Endothelial cell of umbilical vein (primary cell): Measurements from ENCODE around the gene DISP3. TPM values are rescaled to one million over a fixed set of nuclear protein-coding genes. Genes with fewer than 3 reads are reported as not detected.

Experiments
- BruUV-seq: library from RNA; stranded (reverse); fragments of 400-500 nt; replicated peaks from 2 replicates; lab custom pipeline; 2021; lab: Mats Ljungman, UMichigan
- CTCF ChIA-PET: fragments of 300-600, 350-600 bp; sonication (Branson Sonifier 250); formaldehyde crosslinking; loops from one replicate; lab custom pipeline; 2021; ENCODE audit warnings: antibody characterized with exemption, inconsistent platforms; lab: Charles Lee
- POLR2A ChIA-PET: fragments of 300-600, 350-600 bp; sonication (Branson Sonifier 250); formaldehyde crosslinking; loops from one replicate; lab custom pipeline; 2021; ENCODE audit warnings: antibody characterized with exemption, inconsistent platforms; lab: Charles Lee
- DNase-seq: peaks from one replicate; pipeline ENCODE4 v3.0.0-alpha.2; 2011; ENCODE audit warnings: low read depth, low spot score
- FAIRE-seq: peaks from 2 replicates; lab custom pipeline; 2011; peaks lifted over from hg19 to GRCh38; lab: Jason Lieb, UNC
- H2AFZ ChIP-seq: 2 replicates; pipeline ENCODE4 v1.6.0; 2012; ENCODE audit warnings: low read depth, low read length, control low read depth, inconsistent platforms
- H3K27ac ChIP-seq: 2 replicates; pipeline ENCODE4 v1.5.1; 2011; ENCODE audit warnings: low read depth, mild to moderate bottlenecking, control low read depth, low read length, moderate library complexity; ENCODE audit not compliant: insufficient read depth
- H3K27me3 ChIP-seq, 2 experiments: 2 replicates each; pipeline versions ENCODE4 v1.6.0 to v1.6.1; 2011; ENCODE audit warnings: low read length in 2 of 2, mixed read lengths in 1 of 2; ENCODE audit not compliant: control insufficient read depth in 2 of 2, insufficient read depth in 2 of 2
- H3K36me3 ChIP-seq, 2 experiments: 2 replicates in 1 of 2; 3 replicates in 1 of 2; pipeline ENCODE4 v1.5.1; 2011; ENCODE audit warnings: low read length in 2 of 2, mild to moderate bottlenecking in 1 of 2, moderate library complexity in 1 of 2; ENCODE audit not compliant: control insufficient read depth in 2 of 2, insufficient read depth in 2 of 2; ENCODE audit errors: extremely low read depth in 1 of 2
- H3K4me1 ChIP-seq: 3 replicates; pipeline ENCODE4 v1.5.1; 2011; ENCODE audit warnings: mild to moderate bottlenecking, low read length; ENCODE audit not compliant: control insufficient read depth, insufficient read depth; ENCODE audit errors: extremely low read depth
- H3K4me2 ChIP-seq: 2 replicates; pipeline ENCODE4 v1.6.1; 2011; ENCODE audit warnings: low read length, control low read depth, mixed read lengths; ENCODE audit not compliant: insufficient read depth
- H3K4me3 ChIP-seq, 3 experiments: fragments of 200-600 bp in 1 of 3; sonication (generic), shearing (Covaris generic) in 1 of 3; replicated peaks in 1 of 3; 2 replicates each; pipeline ENCODE4 v1.5.1; 2011 to 2016; ENCODE audit warnings: control low read depth in 3 of 3, low read length in 3 of 3, mild to moderate bottlenecking in 2 of 3, inconsistent platforms in 1 of 3, low read depth in 1 of 3, moderate library complexity in 1 of 3; ENCODE audit not compliant: insufficient read depth in 1 of 3
- H3K79me2 ChIP-seq: 2 replicates; pipeline ENCODE4 v1.6.0; 2012; ENCODE audit warnings: low read length, inconsistent platforms; ENCODE audit not compliant: control insufficient read depth, insufficient read depth
- H3K9ac ChIP-seq: replicated peaks from 2 replicates; pipeline ENCODE3; 2011; ENCODE audit warnings: low read length, control low read depth; ENCODE audit not compliant: insufficient read depth; ENCODE audit errors: extremely low read depth
- H3K9me1 ChIP-seq: replicated peaks from 3 replicates; pipeline ENCODE4 v1.6.0; 2011; ENCODE audit warnings: mild to moderate bottlenecking, low read length; ENCODE audit not compliant: control insufficient read depth, insufficient read depth; ENCODE audit errors: extremely low read depth
- H3K9me3 ChIP-seq: replicated peaks from 2 replicates; pipeline ENCODE4 v1.5.1; 2012; ENCODE audit warnings: low read length, inconsistent platforms; ENCODE audit not compliant: control insufficient read depth, insufficient read depth
- H4K20me1 ChIP-seq: replicated peaks from 2 replicates; pipeline ENCODE3; 2011; ENCODE audit warnings: mild to moderate bottlenecking, low read length; ENCODE audit not compliant: control insufficient read depth, insufficient read depth; ENCODE audit errors: extremely low read depth
- CTCF ChIP-seq, 2 donors: IDR thresholded peaks; 1 replicate in 1 of 2; 2 replicates in 1 of 2; pipeline ENCODE4 v1.5.1; 2011; ENCODE audit warnings: low read length in 2 of 2, mild to moderate bottlenecking in 2 of 2, moderate library complexity in 2 of 2, control low read depth in 1 of 2, inconsistent platforms in 1 of 2, low read depth in 1 of 2; ENCODE audit not compliant: insufficient read depth in 1 of 2; ENCODE audit errors: extremely low read depth in 1 of 2
- EZH2 ChIP-seq: IDR thresholded peaks from 2 replicates; pipeline ENCODE4 v1.6.1; 2012; ENCODE audit warnings: borderline replicate concordance, low read depth, mild to moderate bottlenecking, moderate library complexity, low read length, inconsistent platforms; ENCODE audit not compliant: severe bottlenecking
- FOS ChIP-seq: IDR thresholded peaks from 2 replicates; pipeline ENCODE4 v1.6.1; 2011; ENCODE audit warnings: mild to moderate bottlenecking, low read length, moderate library complexity, borderline replicate concordance; ENCODE audit not compliant: insufficient read depth
- GATA2 ChIP-seq: IDR thresholded peaks from 2 replicates; pipeline ENCODE4 v1.7.0; 2011; ENCODE audit warnings: low read depth, mild to moderate bottlenecking, moderate library complexity, mixed read lengths, low read length; ENCODE audit not compliant: insufficient read length, insufficient read depth
- JUN ChIP-seq: IDR thresholded peaks from 2 replicates; pipeline ENCODE4 v1.6.1; 2011; ENCODE audit warnings: borderline replicate concordance, low read depth; ENCODE audit not compliant: insufficient read length, insufficient read depth
- MAX ChIP-seq: IDR thresholded peaks from 2 replicates; pipeline ENCODE4 v1.6.1; 2011; ENCODE audit not compliant: insufficient read depth, insufficient read length
- MYC ChIP-seq: IDR thresholded peaks from one replicate; pipeline ENCODE4 v1.6.1; 2011; ENCODE audit warnings: mild to moderate bottlenecking, low read depth, low read length
- POLR2A ChIP-seq: IDR thresholded peaks from 2 replicates; pipeline ENCODE4 v1.6.1; 2012; ENCODE audit warnings: low read depth, mild to moderate bottlenecking, control low read depth, low read length
- POLR2AphosphoS5 ChIP-seq: IDR thresholded peaks from 2 replicates; pipeline ENCODE4 v1.6.1; 2012; ENCODE audit warnings: low read depth, mild to moderate bottlenecking, control low read depth, low read length, moderate library complexity; ENCODE audit not compliant: insufficient read depth
- dilution Hi-C: fragments of 300-500 bp; cut with MboI; formaldehyde crosslinking; loops from one replicate; pipeline ENCODE4 v1.15.0; 2019; ENCODE audit warnings: low sequenced_read_pairs; ENCODE audit not compliant: extremely low pct_ligation_motif_present
- intact Hi-C: fragments of 100-400 bp; cut with micrococcal nuclease; formaldehyde crosslinking; loops from one replicate; pipeline ENCODE4 v1.10.0; 2022
- polyA plus RNA-seq, 4 experiments: library from polyadenylated mRNA; depleted of rRNA in 3 of 4; stranded (reverse) in 3 of 4; unstranded in 1 of 4; fragments of >200 nt; gene quantifications; 2 replicates each; pipeline versions ENCODE4 v1.2.1 to v1.2.3, GENCODE V29; 2011 to 2012; ENCODE audit warnings: missing spikeins in 1 of 4
- total RNA-seq: library from RNA; stranded (reverse); gene quantifications from 2 replicates; pipeline ENCODE4 v1.2.3, GENCODE V29; 2021

The DISP3 gene
- total and polyA plus RNA-seq, 2 donors (not counting 3 experiments of a cell fraction or from before 2014, with no cell fraction given): 0.26 to 0.49 TPM

- no peak for DNase-seq
- intact Hi-C loops (no loop called here), dilution Hi-C loops (no loop called here)
- Histone ChIP-seq H3K27ac (no peak overlapping the region), H3K9me3 (no peaks in the 10 kb centered on the region), H3K9ac (no peak overlapping the region), H3K4me2 (no peak overlapping the region), H3K9me1 (no peaks in the 10 kb centered on the region), H3K36me3 (no peaks in the 10 kb centered on the region), H4K20me1 (no peaks in the 10 kb centered on the region), H2AFZ (no peak overlapping the region), H3K79me2 (no peaks in the 10 kb centered on the region), H3K4me3 (no peak overlapping the region), H3K27me3 (no peaks in the 10 kb centered on the region), H3K4me1 (no peaks in the 10 kb centered on the region)
- no peak for TF ChIP-seq POLR2A
- TF ChIP-seq EZH2: no peak
- TF ChIP-seq POLR2AphosphoS5: no peak
- no peak for TF ChIP-seq FOS
- TF ChIP-seq JUN: no peak
- TF ChIP-seq GATA2: no peak
- no peak for TF ChIP-seq MYC
- no peak for FAIRE-seq
- no TSS peak for BruUV-seq
- POLR2A ChIA-PET: no interaction called here
- CTCF ChIA-PET: no interaction called here
Observed at GRCh38 chr1:11533790-11534787, 55.1 kb downstream of the DISP3 start.

GRCh38 chr1:11534846-11535245 lies 55.9 kb downstream of the DISP3 start:
- Histone ChIP-seq H3K4me3 (no peak overlapping the region), H4K20me1 (no peaks in the 10 kb centered on the region), H3K9ac (no peak overlapping the region), H3K9me3 (no peaks in the 10 kb centered on the region), H3K4me1 (no peaks in the 10 kb centered on the region), H2AFZ (no peak overlapping the region), H3K79me2 (no peaks in the 10 kb centered on the region), H3K4me2 (no peak overlapping the region), H3K9me1 (no peaks in the 10 kb centered on the region), H3K27me3 (no peaks in the 10 kb centered on the region), H3K27ac (no peak overlapping the region), H3K36me3 (no peaks in the 10 kb centered on the region)
- DNase-seq: no peak
- ChIA-PET POLR2A (no interaction called here), CTCF (no interaction called here)
- no peak for FAIRE-seq
- no TSS peak for BruUV-seq
- dilution Hi-C loops: no loop called here
- no peak for TF ChIP-seq JUN
- TF ChIP-seq FOS: no peak
- TF ChIP-seq CTCF (IDR thresholded peaks at IDR 0.05; ENCODE audit: extremely low read depth in 1 of 2, insufficient read depth in 1 of 2, low read depth in 1 of 2, low read length in 2 of 2): no peak
- no peak for TF ChIP-seq MAX
- no peak for TF ChIP-seq POLR2A
- no peak for TF ChIP-seq EZH2
- TF ChIP-seq MYC: no peak
- TF ChIP-seq POLR2AphosphoS5: no peak
- no peak for TF ChIP-seq GATA2
- intact Hi-C loops: no loop called here
